RWPE2 (cell line): Measurements from ENCODE around the gene MCC.

Experiments
- ATAC-seq: fragments of 200-7000 bp; cut with Tn5 transposase; 3 replicates; pipeline ENCODE4 v1.9.1; 2021; ENCODE audit warnings: low read depth
- DNase-seq: peaks from one replicate; pipeline ENCODE4 v3.0.0-alpha.2; 2020; ENCODE audit warnings: low spot score
- H3K27ac ChIP-seq: fragments of 450-650 bp; 2 replicates; pipeline ENCODE4 v1.5.1; 2017; ENCODE audit warnings: mild to moderate bottlenecking; ENCODE audit not compliant: poor library complexity, severe bottlenecking
- H3K27me3 ChIP-seq: fragments of 250-450 bp; sonication (Bioruptor Pico); 2 replicates; pipeline ENCODE4 v1.5.1; 2021; ENCODE audit warnings: mild to moderate bottlenecking, moderate library complexity; ENCODE audit not compliant: insufficient read depth, poor library complexity, severe bottlenecking
- H3K36me3 ChIP-seq: fragments of 250-450 bp; sonication (Bioruptor Pico); 2 replicates; pipeline ENCODE4 v1.5.1; 2020; ENCODE audit warnings: low read depth, mild to moderate bottlenecking, moderate library complexity
- H3K4me1 ChIP-seq: fragments of 250-450 bp; sonication (Bioruptor Pico); 2 replicates; pipeline ENCODE4 v1.5.1; 2021; ENCODE audit warnings: mild to moderate bottlenecking, moderate library complexity; ENCODE audit not compliant: insufficient read depth, poor library complexity, severe bottlenecking
- H3K4me3 ChIP-seq: fragments of 250-450 bp; sonication (Bioruptor Pico); 2 replicates; pipeline ENCODE4 v1.5.1; 2021; ENCODE audit warnings: mild to moderate bottlenecking, moderate library complexity; ENCODE audit not compliant: severe bottlenecking
- H3K9me3 ChIP-seq: fragments of 250-450 bp; sonication (Bioruptor Pico); 2 replicates; pipeline ENCODE4 v1.5.1; 2021; ENCODE audit warnings: mild to moderate bottlenecking, moderate library complexity; ENCODE audit not compliant: severe bottlenecking
- CTCF ChIP-seq: fragments of 450-650 bp; IDR thresholded peaks from one replicate; pipeline ENCODE4 v1.5.1; 2017; ENCODE audit warnings: mild to moderate bottlenecking, moderate library complexity; ENCODE audit not compliant: poor library complexity, severe bottlenecking

Gene MCC

DNA sequence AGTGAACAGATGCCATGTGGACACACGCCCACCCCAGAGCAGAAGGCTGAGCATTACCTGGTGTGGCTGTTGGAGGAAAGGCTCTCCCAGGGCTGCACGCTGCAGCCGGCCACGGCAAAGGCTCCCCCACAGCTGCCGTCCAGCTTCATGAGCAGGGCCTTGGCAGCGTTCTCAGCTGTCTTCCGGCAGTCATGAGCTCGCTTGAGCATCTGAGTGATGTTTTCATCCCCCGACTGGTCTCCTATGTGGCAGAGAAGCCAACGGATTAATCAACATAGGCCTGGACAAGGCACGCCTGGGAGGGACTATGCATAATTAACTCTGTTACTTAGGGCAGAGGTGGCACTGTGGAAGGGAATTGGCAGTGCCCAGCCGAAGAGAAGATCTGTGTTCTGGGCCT lies 424.3 kb downstream of the MCC start:
- Histone ChIP-seq H3K4me1 (peaks cover 6% of the 10 kb centered on the region), H3K36me3 (peaks cover 37% of the 10 kb centered on the region), H3K4me3 (no peak overlapping the region), H3K27ac (no peak overlapping the region), H3K27me3 (no peaks in the 10 kb centered on the region), H3K9me3 (no peaks in the 10 kb centered on the region)
- ATAC-seq (no peak), DNase-seq (no peak)
- TF ChIP-seq CTCF = no peak

- H3K27me3 ChIP-seq = no peaks in the 10 kb centered on the region
These were observed 425.3 kb downstream of the MCC start for GRCh38 chr5:113062869-113063508.

DNA sequence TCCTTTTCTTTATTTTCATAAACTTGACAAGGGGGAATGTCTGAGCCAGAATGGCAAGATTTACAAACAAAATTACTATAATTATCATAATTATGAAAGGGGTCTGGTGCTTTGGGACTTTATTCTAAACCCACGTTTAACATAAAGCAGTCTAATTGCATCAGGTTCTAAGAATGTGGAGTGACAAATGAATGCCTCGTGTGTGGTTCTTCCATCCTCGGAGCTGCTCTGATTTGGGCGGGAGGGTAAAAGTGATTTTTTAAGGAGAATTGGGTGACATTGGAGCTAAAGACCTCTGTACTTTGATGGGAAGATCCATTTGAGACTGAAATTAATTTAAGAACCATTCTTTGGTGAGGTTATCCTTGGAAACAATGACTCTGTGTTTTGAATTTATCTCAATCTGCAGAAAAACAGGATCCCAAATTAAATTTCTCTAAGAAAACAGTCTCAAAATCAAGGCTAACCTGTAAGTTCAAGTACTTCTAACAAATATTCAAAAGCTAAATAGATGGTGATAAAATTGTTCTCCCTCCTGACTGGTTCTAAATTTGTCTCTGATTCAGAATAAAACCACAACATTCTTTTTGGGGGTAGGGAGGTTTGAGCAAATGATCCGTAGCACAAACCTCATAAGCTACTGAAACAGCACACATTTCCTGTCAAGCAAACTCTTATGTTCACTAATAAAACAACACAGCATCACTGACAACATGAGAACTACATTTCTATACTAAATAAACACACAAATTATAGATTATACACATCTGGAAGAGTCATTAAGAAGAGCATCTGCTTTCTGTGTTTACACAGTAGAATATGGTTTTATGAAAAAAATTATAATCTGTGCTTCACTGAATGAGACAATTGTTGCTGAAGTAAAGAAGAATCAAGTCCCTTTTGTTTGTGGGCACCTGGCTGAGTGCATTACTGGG lies 426.1 kb downstream of the MCC start:
- H3K27me3 ChIP-seq = no peaks in the 10 kb centered on the region
- peaks cover 6% of the 10 kb centered on the region for H3K4me1 ChIP-seq
- H3K27ac ChIP-seq = no peak overlapping the region
- ATAC-seq (peak; percentile 41; the same call in 2 of the 3 replicates), DNase-seq (no peak)
- no peak for TF ChIP-seq CTCF
- peaks cover 28% of the 10 kb centered on the region for H3K36me3 ChIP-seq
- H3K9me3 ChIP-seq = no peaks in the 10 kb centered on the region
- no peak overlapping the region for H3K4me3 ChIP-seq

More at GRCh38 chr5:113062869-113063508, 425.3 kb downstream of the MCC start:
- Histone ChIP-seq H3K36me3 (peaks cover 28% of the 10 kb centered on the region), H3K4me1 (peaks cover 6% of the 10 kb centered on the region), H3K9me3 (no peaks in the 10 kb centered on the region), H3K4me3 (no peak overlapping the region), H3K27ac (no peak overlapping the region)
- DNase-seq = no peak
- TF ChIP-seq CTCF = no peak
- no peak for ATAC-seq

DNA sequence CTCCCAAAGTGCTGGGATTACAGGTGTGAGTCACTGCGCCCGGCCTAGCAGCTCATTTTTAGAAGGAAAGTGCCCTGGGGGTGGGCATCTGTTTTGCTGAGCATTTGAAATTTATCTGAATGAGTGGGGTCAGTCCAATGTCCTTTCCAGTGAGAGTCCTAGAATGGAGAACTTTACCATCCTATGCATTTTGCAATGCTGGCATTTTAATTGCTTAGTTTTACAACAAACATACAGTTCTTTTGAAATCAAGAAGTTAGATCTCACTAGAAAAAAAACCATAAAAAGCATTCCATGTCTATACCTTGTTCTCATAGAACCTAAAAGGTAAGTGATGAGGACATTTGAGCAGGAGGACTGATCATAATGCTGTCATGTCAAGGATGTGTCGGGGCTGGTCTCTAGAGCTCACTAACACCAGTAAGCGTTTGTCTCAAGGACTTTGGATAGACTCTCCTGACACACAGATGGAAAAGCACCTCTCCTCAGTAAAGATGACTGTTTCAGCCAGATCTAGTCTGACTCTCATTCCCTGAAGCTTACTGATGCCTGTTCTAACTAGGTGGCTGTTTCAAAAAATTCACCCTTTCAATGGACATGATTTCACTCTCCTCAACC lies 427.7 kb downstream of the MCC start:
- peaks cover 24% of the 10 kb centered on the region for H3K36me3 ChIP-seq
- H3K9me3 ChIP-seq = no peaks in the 10 kb centered on the region
- H3K27ac ChIP-seq = no peak overlapping the region

More for the DNA sequence above, 427.7 kb downstream of the MCC start:
- peaks cover 6% of the 10 kb centered on the region for H3K4me1 ChIP-seq
- DNase-seq (no peak), ATAC-seq (no peak)
- no peak for TF ChIP-seq CTCF
- no peaks in the 10 kb centered on the region for H3K27me3 ChIP-seq
- H3K4me3 ChIP-seq = no peak overlapping the region
